Stimulated activated CD8-positive, alpha-beta memory T cell treated with anti-CD3 and anti-CD28 coated beads, Interleukin-7, amount 100 ng/mL, for 4 hours (primary cell): ENCODE measurements around the gene PRSS3.
"Not testable (repeated sequence)": the region's sequence is repeated elsewhere in the genome, so short reads cannot be mapped to it uniquely, and the experiment has no call there.

Experiments used
- DNase-seq, 2 donors: peaks; one replicate each; pipeline ENCODE4 v3.0.0-alpha.2; 2020; ENCODE audit warnings: low read depth in 2 of 2

The PRSS3 gene

GRCh38 chr9:33786681-33787080 is 8.7 kb upstream of the PRSS3 start:
- no peak for DNase-seq

DNA sequence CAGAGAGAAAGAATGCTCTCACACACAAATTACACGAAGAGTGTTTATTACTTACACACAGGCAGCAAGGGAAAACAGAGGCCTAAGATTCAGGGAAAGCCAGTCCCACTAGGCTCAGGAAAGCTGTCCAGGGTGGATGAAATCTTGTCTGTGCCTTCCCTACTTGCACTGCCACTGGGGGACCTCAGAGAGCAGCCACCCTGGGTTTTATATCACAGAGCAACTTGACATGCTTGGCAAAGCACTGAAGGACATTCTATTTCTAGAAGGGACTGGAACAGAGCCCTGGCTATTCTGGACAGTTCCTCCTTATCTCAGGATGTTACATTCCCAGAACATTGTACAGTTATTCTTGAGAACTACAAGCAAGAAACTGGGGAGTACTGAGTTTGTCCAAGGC is 7.5 kb upstream of the PRSS3 start:
- DNase-seq: no peak

DNA sequence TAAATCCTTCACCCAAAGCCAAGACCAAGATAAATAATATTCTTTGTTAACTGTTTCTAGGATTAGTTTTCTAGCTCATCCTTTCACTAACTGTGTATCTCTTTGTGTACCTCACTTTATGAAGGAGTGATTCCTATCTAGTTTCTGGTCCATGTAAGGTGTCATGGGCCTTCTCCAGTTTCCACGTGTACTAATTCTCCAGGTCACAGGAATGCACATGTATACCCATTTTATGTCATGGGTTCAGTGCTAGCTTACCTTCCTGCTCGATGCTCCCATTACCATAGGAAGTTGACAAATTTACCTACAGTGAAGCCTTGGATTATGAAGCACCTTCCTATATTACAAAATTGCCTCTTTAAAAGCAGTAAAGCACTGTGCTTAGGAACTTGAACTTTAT is 5.9 kb upstream of the PRSS3 start:
- DNase-seq: not testable (repeated sequence)

GRCh38 chr9:33791117-33791516 is 4.2 kb upstream of the PRSS3 start:
- DNase-seq: no peak

DNA sequence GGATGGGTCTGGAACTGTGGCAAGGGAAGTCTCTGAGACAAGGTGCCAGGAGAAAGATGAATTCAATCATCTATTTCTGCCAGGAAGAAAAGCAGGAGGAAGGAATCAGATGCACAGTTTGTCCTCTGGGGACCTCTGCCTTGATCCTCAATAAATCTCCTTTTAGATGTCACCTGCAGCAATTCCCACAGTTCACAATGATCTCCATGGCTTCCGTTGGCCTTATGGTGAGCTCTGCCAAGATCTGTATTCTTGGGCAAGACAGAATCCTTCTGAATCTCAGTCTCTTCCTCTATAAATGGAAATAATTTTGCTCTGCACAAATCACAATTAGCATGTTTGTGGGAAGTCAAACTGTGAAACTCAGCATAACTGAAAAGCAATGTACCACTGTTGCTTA is 1.9 kb upstream of the PRSS3 start:
- DNase-seq: not testable (repeated sequence)

DNA sequence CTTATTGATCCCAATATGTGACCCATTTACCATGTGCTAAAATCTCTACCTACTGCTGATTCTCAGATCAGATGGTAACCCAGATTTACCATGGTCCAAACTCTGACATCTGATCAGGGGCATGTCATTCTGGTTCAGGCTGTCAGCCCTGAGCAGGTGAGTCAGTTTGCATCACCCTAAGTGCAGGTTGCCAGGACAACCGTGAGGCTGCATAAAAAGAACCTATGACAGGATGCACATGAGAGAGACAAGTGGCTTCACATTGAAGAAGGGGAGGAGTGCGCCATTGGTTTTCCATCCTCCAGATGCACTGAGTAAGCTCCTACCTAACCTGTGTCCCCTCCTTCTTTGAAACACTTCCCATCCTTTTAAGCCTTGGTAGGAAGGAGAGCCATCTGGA is 801 bp upstream of the PRSS3 start:
- no peak for DNase-seq

DNA sequence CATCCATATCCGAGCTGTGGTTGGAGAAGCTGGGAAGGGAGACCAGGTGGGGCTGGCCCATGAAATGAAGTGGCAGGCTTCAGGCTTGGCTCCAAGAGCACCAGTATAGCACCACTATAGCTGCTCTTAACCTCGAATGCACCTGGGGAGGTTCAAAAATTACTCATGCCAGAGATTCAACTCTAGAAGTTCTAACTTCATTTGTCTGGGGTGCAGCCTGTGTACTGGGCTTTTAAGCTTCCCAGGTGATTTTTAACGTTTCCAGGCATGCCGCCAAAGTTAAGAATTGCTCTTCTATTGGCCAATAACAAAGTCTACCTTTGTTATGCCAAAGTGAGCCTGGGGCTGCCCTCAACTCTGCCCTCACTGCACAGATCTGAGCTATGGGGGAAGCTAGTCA is 458 bp downstream of the PRSS3 start:
- DNase-seq: no peak

- DNase-seq: not testable (repeated sequence)
Observed at GRCh38 chr9:33796679-33797078, 1.3 kb downstream of the PRSS3 start.

DNA sequence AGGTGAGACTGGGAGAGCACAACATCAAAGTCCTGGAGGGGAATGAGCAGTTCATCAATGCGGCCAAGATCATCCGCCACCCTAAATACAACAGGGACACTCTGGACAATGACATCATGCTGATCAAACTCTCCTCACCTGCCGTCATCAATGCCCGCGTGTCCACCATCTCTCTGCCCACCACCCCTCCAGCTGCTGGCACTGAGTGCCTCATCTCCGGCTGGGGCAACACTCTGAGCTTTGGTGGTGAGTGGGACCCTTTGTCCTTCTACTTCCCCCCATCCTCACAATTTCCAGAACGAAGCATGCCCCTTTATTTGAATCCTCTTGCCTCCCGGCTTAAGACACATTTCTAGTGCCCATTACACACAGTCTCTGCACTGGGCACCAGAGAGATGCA is 2.5 kb downstream of the PRSS3 start:
- no peak for DNase-seq

- no peak for DNase-seq
Observed at GRCh38 chr9:33798545-33798944, 3.2 kb downstream of the PRSS3 start.

GRCh38 chr9:33799928-33800704 is 4.8 kb downstream of the PRSS3 start:
- DNase-seq: no peak

DNA sequence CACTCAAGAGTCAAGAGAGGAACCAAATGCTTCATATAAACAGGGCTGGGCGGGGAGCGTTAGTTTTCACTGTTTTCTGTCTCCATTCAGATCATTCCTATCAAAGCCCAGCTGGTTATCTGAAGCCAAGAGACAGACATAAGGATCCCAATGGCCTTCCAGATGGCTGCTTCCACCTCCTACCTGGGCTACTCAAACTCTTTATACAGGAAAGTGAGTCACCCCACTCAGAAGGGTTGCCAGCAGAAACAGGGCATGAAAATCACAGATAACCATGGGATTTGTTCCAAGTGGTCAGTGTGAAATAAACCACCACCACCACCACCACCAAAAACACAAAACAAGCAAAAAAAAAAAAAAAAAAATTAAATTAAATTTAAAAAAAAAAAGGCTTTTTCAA is 5.5 kb downstream of the PRSS3 start:
- DNase-seq: no peak

DNA sequence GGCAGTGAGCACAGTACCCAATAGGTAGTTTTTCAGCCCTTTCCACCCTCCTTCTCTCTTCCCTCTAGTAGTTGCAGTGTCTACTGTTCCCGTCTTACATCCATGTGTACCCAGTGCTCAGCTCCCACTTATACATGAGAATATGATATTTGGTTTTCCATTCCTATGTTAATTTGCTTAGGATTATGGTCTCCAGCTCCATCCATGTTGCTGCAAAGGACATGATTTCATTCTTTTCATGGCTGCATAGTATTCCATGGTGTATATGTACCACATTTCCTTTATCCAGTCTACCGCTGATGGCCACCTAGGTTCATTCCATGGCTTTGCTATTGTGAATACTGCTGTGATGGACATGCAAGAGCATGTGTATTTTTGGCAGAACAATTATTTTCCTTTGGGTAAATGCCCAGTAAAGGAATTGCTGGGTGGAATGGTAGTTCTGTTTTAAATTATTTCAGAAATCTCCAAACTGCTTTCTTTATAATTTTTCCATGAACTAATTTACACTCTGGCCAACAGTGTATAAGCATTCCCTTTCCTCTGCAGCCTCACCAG is 6.7 kb downstream of the PRSS3 start:
- DNase-seq: not testable (repeated sequence)

DNA sequence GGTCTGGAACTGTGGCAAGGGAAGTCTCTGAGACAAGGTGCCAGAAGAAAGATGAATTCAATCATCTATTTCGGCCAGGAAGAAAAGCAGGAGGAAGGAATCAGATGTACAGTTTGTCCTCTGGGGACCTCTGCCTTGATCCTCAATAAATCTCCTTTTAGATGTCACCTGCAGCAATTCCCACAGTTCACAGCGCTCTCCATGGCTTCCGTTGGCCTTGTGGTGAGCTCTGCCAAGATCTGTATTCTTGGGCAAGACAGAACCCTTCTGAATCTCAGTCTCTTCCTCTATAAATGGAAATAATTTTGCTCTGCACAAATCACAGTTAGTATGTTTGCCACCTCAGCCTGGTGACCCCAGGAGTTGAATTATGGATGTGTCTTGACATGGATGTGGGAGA is 8.8 kb downstream of the PRSS3 start:
- not testable (repeated sequence) for DNase-seq

DNA sequence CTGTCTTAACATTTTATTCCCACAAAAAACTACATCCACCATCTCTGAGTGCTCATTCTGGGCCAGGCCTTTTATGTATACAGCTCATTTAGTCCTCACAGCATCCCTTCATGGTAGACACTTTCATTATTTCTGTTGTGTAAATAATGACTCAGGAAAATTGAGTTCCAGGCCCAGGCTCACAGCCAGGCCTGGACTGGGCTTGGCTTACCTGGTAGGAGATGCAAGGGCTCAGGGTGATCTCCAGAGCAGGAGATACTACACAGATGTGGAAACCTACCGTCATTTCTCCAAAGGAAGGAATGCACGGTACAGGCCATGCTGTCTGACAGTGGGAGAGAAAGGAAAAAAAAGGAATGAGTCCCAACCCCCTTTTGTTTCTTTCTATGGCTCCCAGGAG is 11.8 kb downstream of the PRSS3 start:
- DNase-seq: not testable (repeated sequence)

DNA sequence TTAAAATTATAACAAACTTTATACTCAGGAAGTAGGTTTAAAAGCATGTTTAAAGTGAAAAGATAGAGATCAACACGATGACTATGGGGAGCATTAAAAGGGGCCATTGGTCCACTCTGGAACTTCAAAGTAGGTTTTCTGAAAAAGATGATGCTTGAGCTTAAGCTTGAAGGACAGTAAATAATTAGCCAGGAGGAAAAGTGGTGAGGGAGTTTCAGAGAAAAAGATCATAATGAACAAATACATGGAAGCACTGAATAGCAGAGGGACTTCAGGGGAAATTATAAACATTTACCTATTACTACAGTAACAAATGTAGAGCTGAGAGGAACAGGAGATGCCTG is 13.6 kb downstream of the PRSS3 start:
- DNase-seq: not testable (repeated sequence)

DNA sequence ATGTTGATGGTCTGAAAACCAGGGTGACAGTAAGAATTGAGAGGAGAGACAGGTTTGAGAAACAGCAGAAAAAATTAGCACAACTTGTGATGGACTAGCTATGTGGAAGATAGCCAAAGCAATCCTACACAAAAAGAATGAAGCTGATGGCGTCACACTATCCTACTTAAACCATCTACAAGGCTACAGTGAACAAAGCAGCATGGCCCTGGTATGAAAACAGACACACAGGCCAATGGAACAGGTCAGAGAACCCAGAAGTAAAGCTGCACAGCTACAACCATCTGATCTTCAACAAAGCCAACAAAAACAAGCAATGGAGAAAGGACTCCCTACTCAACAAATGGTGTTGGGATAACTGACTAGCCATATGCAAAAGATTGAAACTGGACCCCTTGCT is 14.1 kb downstream of the PRSS3 start:
- DNase-seq: no peak

- DNase-seq: no peak
Observed at GRCh38 chr9:33813712-33814641, 18.6 kb downstream of the PRSS3 start.

DNA sequence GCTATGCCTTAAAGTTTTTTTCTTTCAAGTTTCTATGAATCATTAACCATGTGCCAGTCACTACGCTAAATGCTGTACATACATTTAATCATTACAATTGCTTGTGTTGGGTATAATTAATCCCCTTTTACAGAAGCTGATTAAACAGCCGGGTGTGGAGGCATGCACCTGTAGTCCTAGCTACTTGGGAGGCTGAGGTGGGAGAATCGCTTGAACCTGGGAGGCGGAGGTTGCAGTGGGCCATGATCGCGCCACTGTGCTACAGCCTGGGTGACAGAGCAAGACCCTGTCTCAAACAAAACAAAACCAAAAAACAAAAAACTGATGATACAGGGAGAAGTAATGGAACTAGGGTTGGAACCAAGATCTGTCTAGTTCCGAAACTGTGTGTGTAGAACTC is 20.4 kb downstream of the PRSS3 start:
- DNase-seq: no peak

DNA sequence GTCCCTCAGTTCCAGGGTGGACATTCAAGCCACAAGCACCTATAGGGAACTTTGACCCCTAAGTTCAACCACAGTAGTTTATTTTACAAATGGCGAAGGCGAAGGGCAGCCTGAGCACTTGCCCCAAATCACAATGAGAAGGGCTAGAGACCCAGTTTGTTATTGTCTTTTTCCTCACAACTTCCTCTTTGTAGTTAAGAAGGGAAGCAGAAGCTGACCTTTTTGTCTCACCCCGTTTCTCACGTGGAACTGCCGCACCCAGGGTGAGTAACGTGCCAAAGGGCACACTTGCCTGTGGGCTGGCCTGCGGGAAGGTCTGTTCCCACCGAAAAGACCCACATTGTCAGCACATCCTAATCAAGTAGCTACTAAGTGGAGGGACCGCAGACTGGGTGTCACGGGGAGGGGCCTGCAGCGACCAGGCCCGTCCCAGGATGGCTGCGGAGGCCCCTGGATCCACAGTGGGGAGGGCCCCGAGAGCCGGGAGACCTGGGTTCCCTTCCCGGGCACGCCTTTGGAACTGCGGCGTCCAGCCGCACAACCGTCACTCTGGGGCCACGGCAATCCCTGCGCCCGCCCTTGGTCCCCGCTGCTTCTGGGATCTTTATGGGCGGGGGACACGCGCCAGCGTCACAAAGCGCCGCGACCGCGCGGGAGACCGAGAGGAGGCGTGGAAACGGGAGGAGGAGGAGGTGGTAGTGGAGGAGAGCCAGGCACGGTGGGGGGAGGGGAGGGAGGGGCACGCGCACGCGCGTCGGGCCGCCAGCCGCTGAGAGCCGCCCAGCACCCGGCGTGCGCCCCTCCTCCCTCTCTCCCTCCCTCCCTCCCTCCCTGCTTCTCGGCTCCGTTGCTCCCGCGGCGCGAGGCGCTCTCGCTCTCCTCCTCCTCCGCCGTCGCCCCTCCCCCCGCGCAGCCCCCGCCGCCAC is 21.2 kb downstream of the PRSS3 start, which contains the start of gene UBE2R2:
TSS of gene UBE2R2 (plus strand) at position 834 of the 926 bp plus-strand sequence. CDS start 598 bp downstream, outside the sequence.
- DNase-seq: peak; percentile 89 to 92
